A172 (cell line): Measurements from ENCODE around the gene SIRT4. TPM values are rescaled to one million over a fixed set of nuclear protein-coding genes. Genes with fewer than 3 reads are reported as not detected.
"Not testable (repeated sequence)": the region's sequence is repeated elsewhere in the genome, so short reads cannot be mapped to it uniquely, and the experiment has no call there.

Experiments used
- DNase-seq: peaks from one replicate; pipeline ENCODE4 v3.0.0-alpha.2; 2015; ENCODE audit warnings: low spot score
- total RNA-seq: library from RNA; depleted of rRNA; stranded (reverse); fragments of >200 nt; shearing (Covaris generic); gene quantifications from 2 replicates; pipeline ENCODE4 v1.2.3, GENCODE V29; 2014

SIRT4 gene
- total RNA-seq, 1 experiment from 2014 or later, result 1.3 TPM

- DNase-seq, result peak; percentile 56
Observed at GRCh38 chr12:120335447-120335846, 33.3 kb downstream of the SIRT4 start.

- not testable (repeated sequence) for DNase-seq
Observed at GRCh38 chr12:120336392-120336791, 34.3 kb downstream of the SIRT4 start.

GRCh38 chr12:120337730-120338129 is 35.6 kb downstream of the SIRT4 start:
- DNase-seq, result no peak

- DNase-seq, result no peak
Observed at GRCh38 chr12:120339256-120339655, 37.1 kb downstream of the SIRT4 start.

GRCh38 chr12:120342175-120343038 is 40.3 kb downstream of the SIRT4 start:
- no peak for DNase-seq

GRCh38 chr12:120343039-120343537 is 41.0 kb downstream of the SIRT4 start:
- DNase-seq, result no peak

- no peak for DNase-seq
Observed at GRCh38 chr12:120343692-120344091, 41.6 kb downstream of the SIRT4 start.

GRCh38 chr12:120346031-120346430 is 43.9 kb downstream of the SIRT4 start:
- no peak for DNase-seq

GRCh38 chr12:120346681-120347080 is 44.6 kb downstream of the SIRT4 start:
- DNase-seq, result no peak

- DNase-seq, result no peak
Observed at GRCh38 chr12:120347766-120348165, 45.6 kb downstream of the SIRT4 start.

GRCh38 chr12:120350576-120351350 is 48.6 kb downstream of the SIRT4 start:
- DNase-seq, result no peak

- peak; percentile 58 for DNase-seq
Observed at GRCh38 chr12:120352117-120352516, 50.0 kb downstream of the SIRT4 start.

- no peak for DNase-seq
Observed at GRCh38 chr12:120353136-120353535, 51.0 kb downstream of the SIRT4 start.

GRCh38 chr12:120353556-120354317 is 51.6 kb downstream of the SIRT4 start:
- no peak for DNase-seq

- DNase-seq, result peak; percentile 96
Observed at GRCh38 chr12:120356567-120357030, 54.5 kb downstream of the SIRT4 start.

- no peak for DNase-seq
Observed at GRCh38 chr12:120357104-120357503, 55.0 kb downstream of the SIRT4 start.

GRCh38 chr12:120358412-120359100 is 56.4 kb downstream of the SIRT4 start:
- DNase-seq, result no peak

- no peak for DNase-seq
Observed at GRCh38 chr12:120359128-120359527, 57.0 kb downstream of the SIRT4 start.

GRCh38 chr12:120361506-120362208 is 59.5 kb downstream of the SIRT4 start:
- DNase-seq, result no peak
